Endothelial cell of umbilical vein (primary cell): ENCODE data around the gene IL5RA. TPM values are rescaled to one million over a fixed set of nuclear protein-coding genes. Genes with fewer than 3 reads are reported as not detected.

Experiments used
- BruUV-seq: library from RNA; stranded (reverse); fragments of 400-500 nt; replicated peaks from 2 replicates; lab custom pipeline; 2021; lab: Mats Ljungman, UMichigan
- CTCF ChIA-PET: fragments of 300-600, 350-600 bp; sonication (Branson Sonifier 250); formaldehyde crosslinking; loops from one replicate; lab custom pipeline; 2021; ENCODE audit warnings: antibody characterized with exemption, inconsistent platforms; lab: Charles Lee
- POLR2A ChIA-PET: fragments of 300-600, 350-600 bp; sonication (Branson Sonifier 250); formaldehyde crosslinking; loops from one replicate; lab custom pipeline; 2021; ENCODE audit warnings: antibody characterized with exemption, inconsistent platforms; lab: Charles Lee
- DNase-seq: peaks from one replicate; pipeline ENCODE4 v3.0.0-alpha.2; 2011; ENCODE audit warnings: low read depth, low spot score
- FAIRE-seq: peaks from 2 replicates; lab custom pipeline; 2011; peaks lifted over from hg19 to GRCh38; lab: Jason Lieb, UNC
- H2AFZ ChIP-seq: 2 replicates; pipeline ENCODE4 v1.6.0; 2012; ENCODE audit warnings: low read depth, low read length, control low read depth, inconsistent platforms
- H3K27ac ChIP-seq: 2 replicates; pipeline ENCODE4 v1.5.1; 2011; ENCODE audit warnings: low read depth, mild to moderate bottlenecking, control low read depth, low read length, moderate library complexity; ENCODE audit not compliant: insufficient read depth
- H3K27me3 ChIP-seq, 2 experiments: 2 replicates each; pipeline versions ENCODE4 v1.6.0 to v1.6.1; 2011; ENCODE audit warnings: low read length in 2 of 2, mixed read lengths in 1 of 2; ENCODE audit not compliant: control insufficient read depth in 2 of 2, insufficient read depth in 2 of 2
- H3K36me3 ChIP-seq, 2 experiments: 2 replicates in 1 of 2; 3 replicates in 1 of 2; pipeline ENCODE4 v1.5.1; 2011; ENCODE audit warnings: low read length in 2 of 2, mild to moderate bottlenecking in 1 of 2, moderate library complexity in 1 of 2; ENCODE audit not compliant: control insufficient read depth in 2 of 2, insufficient read depth in 2 of 2; ENCODE audit errors: extremely low read depth in 1 of 2
- H3K4me1 ChIP-seq: 3 replicates; pipeline ENCODE4 v1.5.1; 2011; ENCODE audit warnings: mild to moderate bottlenecking, low read length; ENCODE audit not compliant: control insufficient read depth, insufficient read depth; ENCODE audit errors: extremely low read depth
- H3K4me2 ChIP-seq: 2 replicates; pipeline ENCODE4 v1.6.1; 2011; ENCODE audit warnings: low read length, control low read depth, mixed read lengths; ENCODE audit not compliant: insufficient read depth
- H3K4me3 ChIP-seq, 3 experiments: fragments of 200-600 bp in 1 of 3; sonication (generic), shearing (Covaris generic) in 1 of 3; replicated peaks in 1 of 3; 2 replicates each; pipeline ENCODE4 v1.5.1; 2011 to 2016; ENCODE audit warnings: control low read depth in 3 of 3, low read length in 3 of 3, mild to moderate bottlenecking in 2 of 3, inconsistent platforms in 1 of 3, low read depth in 1 of 3, moderate library complexity in 1 of 3; ENCODE audit not compliant: insufficient read depth in 1 of 3
- H3K79me2 ChIP-seq: 2 replicates; pipeline ENCODE4 v1.6.0; 2012; ENCODE audit warnings: low read length, inconsistent platforms; ENCODE audit not compliant: control insufficient read depth, insufficient read depth
- H3K9ac ChIP-seq: replicated peaks from 2 replicates; pipeline ENCODE3; 2011; ENCODE audit warnings: low read length, control low read depth; ENCODE audit not compliant: insufficient read depth; ENCODE audit errors: extremely low read depth
- H3K9me1 ChIP-seq: replicated peaks from 3 replicates; pipeline ENCODE4 v1.6.0; 2011; ENCODE audit warnings: mild to moderate bottlenecking, low read length; ENCODE audit not compliant: control insufficient read depth, insufficient read depth; ENCODE audit errors: extremely low read depth
- H3K9me3 ChIP-seq: replicated peaks from 2 replicates; pipeline ENCODE4 v1.5.1; 2012; ENCODE audit warnings: low read length, inconsistent platforms; ENCODE audit not compliant: control insufficient read depth, insufficient read depth
- H4K20me1 ChIP-seq: replicated peaks from 2 replicates; pipeline ENCODE3; 2011; ENCODE audit warnings: mild to moderate bottlenecking, low read length; ENCODE audit not compliant: control insufficient read depth, insufficient read depth; ENCODE audit errors: extremely low read depth
- CTCF ChIP-seq, 2 donors: IDR thresholded peaks; 1 replicate in 1 of 2; 2 replicates in 1 of 2; pipeline ENCODE4 v1.5.1; 2011; ENCODE audit warnings: low read length in 2 of 2, mild to moderate bottlenecking in 2 of 2, moderate library complexity in 2 of 2, control low read depth in 1 of 2, inconsistent platforms in 1 of 2, low read depth in 1 of 2; ENCODE audit not compliant: insufficient read depth in 1 of 2; ENCODE audit errors: extremely low read depth in 1 of 2
- EZH2 ChIP-seq: IDR thresholded peaks from 2 replicates; pipeline ENCODE4 v1.6.1; 2012; ENCODE audit warnings: borderline replicate concordance, low read depth, mild to moderate bottlenecking, moderate library complexity, low read length, inconsistent platforms; ENCODE audit not compliant: severe bottlenecking
- FOS ChIP-seq: IDR thresholded peaks from 2 replicates; pipeline ENCODE4 v1.6.1; 2011; ENCODE audit warnings: mild to moderate bottlenecking, low read length, moderate library complexity, borderline replicate concordance; ENCODE audit not compliant: insufficient read depth
- GATA2 ChIP-seq: IDR thresholded peaks from 2 replicates; pipeline ENCODE4 v1.7.0; 2011; ENCODE audit warnings: low read depth, mild to moderate bottlenecking, moderate library complexity, mixed read lengths, low read length; ENCODE audit not compliant: insufficient read length, insufficient read depth
- JUN ChIP-seq: IDR thresholded peaks from 2 replicates; pipeline ENCODE4 v1.6.1; 2011; ENCODE audit warnings: borderline replicate concordance, low read depth; ENCODE audit not compliant: insufficient read length, insufficient read depth
- MAX ChIP-seq: IDR thresholded peaks from 2 replicates; pipeline ENCODE4 v1.6.1; 2011; ENCODE audit not compliant: insufficient read depth, insufficient read length
- MYC ChIP-seq: IDR thresholded peaks from one replicate; pipeline ENCODE4 v1.6.1; 2011; ENCODE audit warnings: mild to moderate bottlenecking, low read depth, low read length
- POLR2A ChIP-seq: IDR thresholded peaks from 2 replicates; pipeline ENCODE4 v1.6.1; 2012; ENCODE audit warnings: low read depth, mild to moderate bottlenecking, control low read depth, low read length
- POLR2AphosphoS5 ChIP-seq: IDR thresholded peaks from 2 replicates; pipeline ENCODE4 v1.6.1; 2012; ENCODE audit warnings: low read depth, mild to moderate bottlenecking, control low read depth, low read length, moderate library complexity; ENCODE audit not compliant: insufficient read depth
- dilution Hi-C: fragments of 300-500 bp; cut with MboI; formaldehyde crosslinking; loops from one replicate; pipeline ENCODE4 v1.15.0; 2019; ENCODE audit warnings: low sequenced_read_pairs; ENCODE audit not compliant: extremely low pct_ligation_motif_present
- intact Hi-C: fragments of 100-400 bp; cut with micrococcal nuclease; formaldehyde crosslinking; loops from one replicate; pipeline ENCODE4 v1.10.0; 2022
- polyA plus RNA-seq, 4 experiments: library from polyadenylated mRNA; depleted of rRNA in 3 of 4; stranded (reverse) in 3 of 4; unstranded in 1 of 4; fragments of >200 nt; gene quantifications; 2 replicates each; pipeline versions ENCODE4 v1.2.1 to v1.2.3, GENCODE V29; 2011 to 2012; ENCODE audit warnings: missing spikeins in 1 of 4
- total RNA-seq: library from RNA; stranded (reverse); gene quantifications from 2 replicates; pipeline ENCODE4 v1.2.3, GENCODE V29; 2021

The IL5RA gene
- total and polyA plus RNA-seq, 2 donors (not counting 3 experiments of a cell fraction or from before 2014, with no cell fraction given): not detected

GRCh38 chr3:3145831-3146230, 35.7 kb upstream of the IL5RA start:
- DNase-seq (no peak), FAIRE-seq (no peak)
- no peaks in the 10 kb centered on the region for H3K4me1 ChIP-seq
- H2AFZ ChIP-seq: no peak overlapping the region
- no peak overlapping the region for H3K4me2 ChIP-seq
- no TSS peak for BruUV-seq
- H3K4me3 ChIP-seq: no peak overlapping the region
- no peaks in the 10 kb centered on the region for H3K9me3 ChIP-seq
- no peaks in the 10 kb centered on the region for H3K79me2 ChIP-seq
- dilution Hi-C loops: no loop called here
- H3K36me3 ChIP-seq: peaks cover 7 to 20% of the 10 kb centered on the region in 2 experiments
- no peaks in the 10 kb centered on the region for H3K27me3 ChIP-seq
- H4K20me1 ChIP-seq: no peaks in the 10 kb centered on the region
- intact Hi-C loops: no loop called here
- no peak overlapping the region for H3K9ac ChIP-seq
- no peaks in the 10 kb centered on the region for H3K9me1 ChIP-seq
- TF ChIP-seq EZH2: no peak
- TF ChIP-seq MYC: no peak
- TF ChIP-seq POLR2AphosphoS5: no peak
- no peak for TF ChIP-seq MAX
- no peak for TF ChIP-seq POLR2A
- no peak for TF ChIP-seq JUN
- no peak for TF ChIP-seq FOS
- TF ChIP-seq CTCF (IDR thresholded peaks at IDR 0.05; ENCODE audit: extremely low read depth in 1 of 2, insufficient read depth in 1 of 2, low read depth in 1 of 2, low read length in 2 of 2): no peak
- TF ChIP-seq GATA2: no peak
- ChIA-PET CTCF (no interaction called here), POLR2A (no interaction called here)
- no peak overlapping the region for H3K27ac ChIP-seq
